GM23338 (cell line): Measurements from ENCODE around the gene DOLK.

Experiments
- CREB1 ChIP-seq: fragments of 250-450 bp; sonication (Bioruptor Pico); IDR thresholded peaks from 2 replicates; pipeline ENCODE4 v1.5.0; 2020; ENCODE audit warnings: low read depth, mild to moderate bottlenecking, moderate library complexity
- EZH2 ChIP-seq: fragments of 200-600 bp; sonication (generic); IDR thresholded peaks from one replicate; pipeline ENCODE4 v1.8.0; 2017; ENCODE audit warnings: antibody characterized with exemption, mild to moderate bottlenecking, low read depth; ENCODE audit not compliant: unreplicated experiment
- EZH2phosphoT487 ChIP-seq: fragments of 200-600 bp; sonication (generic); IDR thresholded peaks from one replicate; pipeline ENCODE4 v1.8.1; 2018; ENCODE audit warnings: antibody characterized with exemption; ENCODE audit not compliant: unreplicated experiment
- JUNB ChIP-seq: IDR thresholded peaks from one replicate; pipeline ENCODE4 v1.6.1; 2016; ENCODE audit warnings: antibody characterized with exemption; ENCODE audit not compliant: unreplicated experiment
- NANOG ChIP-seq: IDR thresholded peaks from 2 replicates; pipeline ENCODE4 v1.6.1; 2016; ENCODE audit warnings: antibody characterized with exemption, borderline replicate concordance
- POLR2AphosphoS5 ChIP-seq: IDR thresholded peaks from 2 replicates; pipeline ENCODE4 v1.6.1; 2016; ENCODE audit warnings: antibody characterized with exemption, low read depth
- ZNF331 ChIP-seq: fragments of 250-450 bp; sonication (Bioruptor Pico); IDR thresholded peaks from 2 replicates; pipeline ENCODE4 v1.5.0; 2020; ENCODE audit warnings: low read depth, mild to moderate bottlenecking, moderate library complexity
- TF ChIP-seq, protein P1 (sequence below), 2 experiments: fragments of 200-600 bp in 1 of 2; sonication (generic) in 1 of 2; conservative IDR thresholded peaks; 2 replicates each; pipeline versions ENCODE4 v1.5.1 to v1.6.1; 2016 to 2017; ENCODE audit warnings: antibody characterized with exemption in 2 of 2, low read depth in 2 of 2, mild to moderate bottlenecking in 2 of 2, moderate library complexity in 1 of 2
- TF ChIP-seq, protein P2 (sequence below): IDR thresholded peaks from one replicate; pipeline ENCODE4 v1.6.1; 2018; ENCODE audit warnings: antibody characterized with exemption; ENCODE audit not compliant: unreplicated experiment
- TF ChIP-seq, protein P3 (sequence below): IDR thresholded peaks from 2 replicates; pipeline ENCODE4 v1.6.1; 2016; ENCODE audit warnings: antibody characterized with exemption

DNA sequence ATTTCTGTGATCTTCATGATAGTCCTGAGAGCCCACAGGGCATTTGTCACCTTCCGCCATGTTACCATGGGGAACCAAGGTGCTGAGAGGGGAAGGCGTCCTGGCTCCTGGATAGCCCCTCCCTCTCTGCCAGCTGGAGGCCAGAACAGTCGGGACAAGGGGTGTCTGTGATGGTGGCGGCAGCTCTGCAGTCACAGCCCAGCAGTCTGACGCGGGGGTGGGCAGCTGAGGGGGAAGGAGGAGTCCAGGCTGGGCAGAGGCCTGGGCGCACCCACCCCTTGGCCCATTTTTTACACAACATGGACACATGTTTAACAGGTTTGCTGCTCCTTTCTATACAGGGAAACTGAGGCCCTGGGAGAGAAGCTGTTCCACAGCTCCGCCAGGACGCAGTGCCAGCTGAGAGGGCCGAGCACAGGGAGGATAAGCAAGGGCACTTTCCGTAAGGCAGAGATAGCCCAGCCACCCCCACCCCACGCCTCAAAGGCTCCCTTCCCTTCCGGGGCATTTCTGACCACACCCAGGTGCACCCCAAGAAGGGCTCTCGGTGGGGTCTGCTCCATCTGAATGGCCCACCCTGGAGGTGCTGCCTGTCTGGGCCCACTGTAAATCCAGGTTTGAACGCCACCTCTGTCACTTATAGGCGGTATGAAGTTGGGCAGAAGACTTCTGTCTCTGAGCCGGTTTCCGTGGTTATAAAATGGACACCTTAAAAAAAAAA is 48.4 kb downstream of the DOLK start:
- TF ChIP-seq ZNF331 (CRISPR knock-in tag) (no peak), POLR2AphosphoS5 (no peak), EZH2phosphoT487 (no peak), EZH2 (no peak), NANOG (no peak), JUNB (no peak), CREB1 (no peak)
- TF ChIP-seq, protein P1, sequence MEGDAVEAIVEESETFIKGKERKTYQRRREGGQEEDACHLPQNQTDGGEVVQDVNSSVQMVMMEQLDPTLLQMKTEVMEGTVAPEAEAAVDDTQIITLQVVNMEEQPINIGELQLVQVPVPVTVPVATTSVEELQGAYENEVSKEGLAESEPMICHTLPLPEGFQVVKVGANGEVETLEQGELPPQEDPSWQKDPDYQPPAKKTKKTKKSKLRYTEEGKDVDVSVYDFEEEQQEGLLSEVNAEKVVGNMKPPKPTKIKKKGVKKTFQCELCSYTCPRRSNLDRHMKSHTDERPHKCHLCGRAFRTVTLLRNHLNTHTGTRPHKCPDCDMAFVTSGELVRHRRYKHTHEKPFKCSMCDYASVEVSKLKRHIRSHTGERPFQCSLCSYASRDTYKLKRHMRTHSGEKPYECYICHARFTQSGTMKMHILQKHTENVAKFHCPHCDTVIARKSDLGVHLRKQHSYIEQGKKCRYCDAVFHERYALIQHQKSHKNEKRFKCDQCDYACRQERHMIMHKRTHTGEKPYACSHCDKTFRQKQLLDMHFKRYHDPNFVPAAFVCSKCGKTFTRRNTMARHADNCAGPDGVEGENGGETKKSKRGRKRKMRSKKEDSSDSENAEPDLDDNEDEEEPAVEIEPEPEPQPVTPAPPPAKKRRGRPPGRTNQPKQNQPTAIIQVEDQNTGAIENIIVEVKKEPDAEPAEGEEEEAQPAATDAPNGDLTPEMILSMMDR (conservative IDR thresholded peaks at IDR 0.05; ENCODE audit: low read depth in 2 of 2), result no peak
- TF ChIP-seq, protein P2, sequence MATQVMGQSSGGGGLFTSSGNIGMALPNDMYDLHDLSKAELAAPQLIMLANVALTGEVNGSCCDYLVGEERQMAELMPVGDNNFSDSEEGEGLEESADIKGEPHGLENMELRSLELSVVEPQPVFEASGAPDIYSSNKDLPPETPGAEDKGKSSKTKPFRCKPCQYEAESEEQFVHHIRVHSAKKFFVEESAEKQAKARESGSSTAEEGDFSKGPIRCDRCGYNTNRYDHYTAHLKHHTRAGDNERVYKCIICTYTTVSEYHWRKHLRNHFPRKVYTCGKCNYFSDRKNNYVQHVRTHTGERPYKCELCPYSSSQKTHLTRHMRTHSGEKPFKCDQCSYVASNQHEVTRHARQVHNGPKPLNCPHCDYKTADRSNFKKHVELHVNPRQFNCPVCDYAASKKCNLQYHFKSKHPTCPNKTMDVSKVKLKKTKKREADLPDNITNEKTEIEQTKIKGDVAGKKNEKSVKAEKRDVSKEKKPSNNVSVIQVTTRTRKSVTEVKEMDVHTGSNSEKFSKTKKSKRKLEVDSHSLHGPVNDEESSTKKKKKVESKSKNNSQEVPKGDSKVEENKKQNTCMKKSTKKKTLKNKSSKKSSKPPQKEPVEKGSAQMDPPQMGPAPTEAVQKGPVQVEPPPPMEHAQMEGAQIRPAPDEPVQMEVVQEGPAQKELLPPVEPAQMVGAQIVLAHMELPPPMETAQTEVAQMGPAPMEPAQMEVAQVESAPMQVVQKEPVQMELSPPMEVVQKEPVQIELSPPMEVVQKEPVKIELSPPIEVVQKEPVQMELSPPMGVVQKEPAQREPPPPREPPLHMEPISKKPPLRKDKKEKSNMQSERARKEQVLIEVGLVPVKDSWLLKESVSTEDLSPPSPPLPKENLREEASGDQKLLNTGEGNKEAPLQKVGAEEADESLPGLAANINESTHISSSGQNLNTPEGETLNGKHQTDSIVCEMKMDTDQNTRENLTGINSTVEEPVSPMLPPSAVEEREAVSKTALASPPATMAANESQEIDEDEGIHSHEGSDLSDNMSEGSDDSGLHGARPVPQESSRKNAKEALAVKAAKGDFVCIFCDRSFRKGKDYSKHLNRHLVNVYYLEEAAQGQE, result no peak
- TF ChIP-seq, protein P3, sequence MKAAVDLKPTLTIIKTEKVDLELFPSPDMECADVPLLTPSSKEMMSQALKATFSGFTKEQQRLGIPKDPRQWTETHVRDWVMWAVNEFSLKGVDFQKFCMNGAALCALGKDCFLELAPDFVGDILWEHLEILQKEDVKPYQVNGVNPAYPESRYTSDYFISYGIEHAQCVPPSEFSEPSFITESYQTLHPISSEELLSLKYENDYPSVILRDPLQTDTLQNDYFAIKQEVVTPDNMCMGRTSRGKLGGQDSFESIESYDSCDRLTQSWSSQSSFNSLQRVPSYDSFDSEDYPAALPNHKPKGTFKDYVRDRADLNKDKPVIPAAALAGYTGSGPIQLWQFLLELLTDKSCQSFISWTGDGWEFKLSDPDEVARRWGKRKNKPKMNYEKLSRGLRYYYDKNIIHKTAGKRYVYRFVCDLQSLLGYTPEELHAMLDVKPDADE, result no peak
